Measurements from ENCODE around the gene TM9SF3. TPM values are rescaled to one million over a fixed set of nuclear protein-coding genes. Genes with fewer than 3 reads are reported as not detected.

TM9SF3 gene
- total RNA-seq, 1 experiment from 2014 or later = 64.1 TPM

GRCh38 chr10:96493871-96494525 is 92.8 kb downstream of the TM9SF3 start:
- no peak for DNase-seq (ENCODE audit: low spot score)
- in situ Hi-C loops (cut with HindIII; ENCODE audit: low sequenced_read_pairs) = no loop called here

- DNase-seq (ENCODE audit: low spot score) = no peak
- in situ Hi-C loops (cut with HindIII; ENCODE audit: low sequenced_read_pairs) = no loop called here
Measured at GRCh38 chr10:96493254-96493653, 93.6 kb downstream of the TM9SF3 start.

- in situ Hi-C loops (cut with HindIII; ENCODE audit: low sequenced_read_pairs) = no loop called here
- no peak for DNase-seq (ENCODE audit: low spot score)
Measured at GRCh38 chr10:96491303-96491702, 95.5 kb downstream of the TM9SF3 start.

- in situ Hi-C loops (cut with HindIII; ENCODE audit: low sequenced_read_pairs) = no loop called here
- no peak for DNase-seq (ENCODE audit: low spot score)
Measured at GRCh38 chr10:96488161-96488935, 98.5 kb downstream of the TM9SF3 start.

- DNase-seq (ENCODE audit: low spot score) = no peak
- in situ Hi-C loops (cut with HindIII; ENCODE audit: low sequenced_read_pairs) = no loop called here
Measured at GRCh38 chr10:96482815-96483588, 103.8 kb downstream of the TM9SF3 start.

- DNase-seq (ENCODE audit: low spot score) = no peak
- in situ Hi-C loops (cut with HindIII; ENCODE audit: low sequenced_read_pairs) = no loop called here
Measured at GRCh38 chr10:96478355-96478754, 108.5 kb downstream of the TM9SF3 start.

- DNase-seq (ENCODE audit: low spot score) = no peak
Measured at GRCh38 chr10:96473866-96474265, 112.9 kb downstream of the TM9SF3 start.

GRCh38 chr10:96470116-96470743 is 116.6 kb downstream of the TM9SF3 start:
- in situ Hi-C loops (cut with HindIII; ENCODE audit: low sequenced_read_pairs) = no loop called here
- DNase-seq (ENCODE audit: low spot score) = peak; percentile 23

More at GRCh38 chr10:96473866-96474265, 112.9 kb downstream of the TM9SF3 start:
- in situ Hi-C loops (cut with HindIII; ENCODE audit: low sequenced_read_pairs) = no loop called here

GRCh38 chr10:96468845-96469244 is 118.0 kb downstream of the TM9SF3 start:
- in situ Hi-C loops (cut with HindIII; ENCODE audit: low sequenced_read_pairs) = no loop called here
- no peak for DNase-seq (ENCODE audit: low spot score)

Other genes with a start within 250 kb of the TM9SF3 start
- not detected in 2 replicates for gene OPALIN, start 228.0 kb downstream of the TM9SF3 start, total RNA-seq (2014; rRNA removed; shearing (Covaris generic))
- 0.37 and 0.44 TPM in 2 replicates for gene TLL2, start 73.1 kb downstream of the TM9SF3 start, total RNA-seq (2014; rRNA removed; shearing (Covaris generic))
- gene PIK3AP1, start 133.5 kb upstream of the TM9SF3 start, total RNA-seq (2014; rRNA removed; shearing (Covaris generic)) = 0.51 and 0.62 TPM in 2 replicates
- 6.6 and 56.5 TPM in 2 replicates for gene LCOR, start 245.3 kb upstream of the TM9SF3 start, total RNA-seq (2014; rRNA removed; shearing (Covaris generic))